ENCODE measurements around the gene TRIM26. TPM values are rescaled to one million over a fixed set of nuclear protein-coding genes. Genes with fewer than 3 reads are reported as not detected.

TRIM26 gene
- total RNA-seq, 4 donors from 2014 or later = 14.9 to 38.1 (median 30.0) TPM

DNA sequence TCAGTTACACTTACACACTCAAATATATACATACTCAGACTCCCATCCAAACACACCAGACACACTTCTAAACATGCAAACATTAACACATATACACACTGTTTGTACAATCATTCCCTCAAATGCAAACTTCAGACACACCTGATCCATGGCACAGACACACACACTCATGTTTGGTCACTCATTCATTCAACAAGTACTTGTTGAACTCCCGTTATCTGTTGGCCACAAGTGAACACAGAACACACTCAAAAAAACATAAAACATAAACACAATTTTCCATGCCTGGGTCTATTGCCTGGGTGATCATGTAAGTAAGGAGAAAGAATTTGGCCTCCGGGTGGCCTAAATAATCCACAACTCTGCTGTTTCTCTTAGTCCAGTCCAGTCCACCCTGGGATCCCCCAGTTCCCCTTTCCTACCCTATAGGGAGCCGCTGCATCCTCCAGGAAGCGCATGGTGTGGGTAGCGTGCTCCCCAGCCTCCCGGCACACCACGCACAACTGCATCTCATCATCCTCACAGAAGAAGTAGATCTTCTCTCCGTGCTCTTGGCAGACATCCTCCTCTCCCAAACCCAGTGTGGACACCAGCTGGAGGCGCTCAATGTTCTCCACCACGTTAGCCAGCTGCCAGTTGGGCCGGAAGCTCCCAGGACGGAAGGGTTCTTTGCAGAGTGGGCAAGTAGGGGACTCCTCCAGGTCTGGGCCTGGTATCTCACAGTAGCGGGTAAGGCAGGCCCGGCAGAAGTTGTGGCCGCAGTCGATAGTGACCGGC is 53.0 kb downstream of the TRIM26 start:
- no peaks in the 10 kb centered on the region for H3K9me3 ChIP-seq
- no peak overlapping the region for H3K4me3 ChIP-seq
- no peak overlapping the region for H3K27ac ChIP-seq
- no peak for TF ChIP-seq POLR2A (IDR thresholded peaks at IDR 0.05)
- TF ChIP-seq, protein P1, sequence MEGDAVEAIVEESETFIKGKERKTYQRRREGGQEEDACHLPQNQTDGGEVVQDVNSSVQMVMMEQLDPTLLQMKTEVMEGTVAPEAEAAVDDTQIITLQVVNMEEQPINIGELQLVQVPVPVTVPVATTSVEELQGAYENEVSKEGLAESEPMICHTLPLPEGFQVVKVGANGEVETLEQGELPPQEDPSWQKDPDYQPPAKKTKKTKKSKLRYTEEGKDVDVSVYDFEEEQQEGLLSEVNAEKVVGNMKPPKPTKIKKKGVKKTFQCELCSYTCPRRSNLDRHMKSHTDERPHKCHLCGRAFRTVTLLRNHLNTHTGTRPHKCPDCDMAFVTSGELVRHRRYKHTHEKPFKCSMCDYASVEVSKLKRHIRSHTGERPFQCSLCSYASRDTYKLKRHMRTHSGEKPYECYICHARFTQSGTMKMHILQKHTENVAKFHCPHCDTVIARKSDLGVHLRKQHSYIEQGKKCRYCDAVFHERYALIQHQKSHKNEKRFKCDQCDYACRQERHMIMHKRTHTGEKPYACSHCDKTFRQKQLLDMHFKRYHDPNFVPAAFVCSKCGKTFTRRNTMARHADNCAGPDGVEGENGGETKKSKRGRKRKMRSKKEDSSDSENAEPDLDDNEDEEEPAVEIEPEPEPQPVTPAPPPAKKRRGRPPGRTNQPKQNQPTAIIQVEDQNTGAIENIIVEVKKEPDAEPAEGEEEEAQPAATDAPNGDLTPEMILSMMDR (IDR thresholded peaks at IDR 0.05) = no peak
- H3K27me3 ChIP-seq = peaks cover 0 to 4% of the 10 kb centered on the region in 2 donors
- DNase-seq = no peak
- no peaks in the 10 kb centered on the region for H3K36me3 ChIP-seq
- intact Hi-C loops (cut with DNase I; ENCODE audit: low total_unique reads) = no loop called here
- H3K4me1 ChIP-seq = no peaks in the 10 kb centered on the region

DNA sequence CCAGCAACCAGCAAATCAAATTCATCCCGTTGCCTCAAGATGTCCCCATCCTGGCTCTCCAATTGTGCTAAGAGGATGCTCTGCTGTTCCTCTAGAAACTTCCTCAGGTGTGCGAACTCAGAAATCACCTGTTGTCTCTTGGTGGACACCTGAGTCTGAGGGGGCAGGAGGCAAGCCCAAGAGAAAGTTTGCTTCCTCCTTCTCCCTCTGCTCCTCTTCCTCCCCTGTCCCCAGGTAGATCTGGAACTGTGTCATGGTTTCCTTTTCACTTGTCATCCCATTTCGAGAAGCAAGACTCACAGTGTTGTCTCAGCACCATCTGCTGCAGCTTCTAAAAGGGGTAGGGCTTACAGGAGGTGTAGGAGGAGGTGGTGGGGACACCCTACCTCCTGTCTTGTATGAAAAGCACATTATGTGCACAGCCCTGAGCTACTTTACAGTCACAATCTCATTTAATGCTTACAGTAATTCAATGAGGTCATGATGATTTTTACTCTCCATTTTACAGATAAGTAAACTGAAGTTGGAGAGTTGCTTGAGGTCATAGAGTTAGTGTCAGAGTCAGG is 54.6 kb downstream of the TRIM26 start:
- no peak for DNase-seq
- intact Hi-C loops (cut with DNase I; ENCODE audit: low total_unique reads) = no loop called here

DNA sequence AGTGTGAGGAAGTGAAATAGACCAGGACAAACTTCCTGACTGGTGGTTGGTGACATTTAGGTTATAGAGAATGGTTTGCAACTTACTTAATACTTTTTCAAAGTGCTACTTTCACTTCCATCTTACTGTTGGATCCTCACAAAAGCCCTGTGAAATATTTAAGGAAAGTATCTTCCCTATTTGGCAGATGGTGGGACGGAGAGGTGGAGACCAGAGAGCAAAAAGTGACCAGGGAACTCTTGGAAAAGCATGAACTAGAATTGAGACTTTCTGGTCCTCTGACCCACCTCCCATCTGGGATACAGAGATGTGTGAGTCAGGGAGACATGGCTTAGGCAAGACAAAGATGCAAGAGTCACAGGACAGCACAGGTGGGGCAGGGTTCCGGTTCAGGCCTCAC is 55.2 kb downstream of the TRIM26 start:
- no peak overlapping the region for H3K4me3 ChIP-seq
- intact Hi-C loops (cut with DNase I; ENCODE audit: low total_unique reads) = no loop called here

More for the DNA sequence above, 54.6 kb downstream of the TRIM26 start:
- Histone ChIP-seq H3K27ac (no peak overlapping the region), H3K36me3 (no peaks in the 10 kb centered on the region), H3K4me1 (no peaks in the 10 kb centered on the region), H3K27me3 (peaks cover 0 to 4% of the 10 kb centered on the region in 2 donors), H3K9me3 (no peaks in the 10 kb centered on the region), H3K4me3 (no peak overlapping the region)
- TF ChIP-seq POLR2A (IDR thresholded peaks at IDR 0.05) = no peak
- TF ChIP-seq, protein P1 (IDR thresholded peaks at IDR 0.05) = no peak

DNA sequence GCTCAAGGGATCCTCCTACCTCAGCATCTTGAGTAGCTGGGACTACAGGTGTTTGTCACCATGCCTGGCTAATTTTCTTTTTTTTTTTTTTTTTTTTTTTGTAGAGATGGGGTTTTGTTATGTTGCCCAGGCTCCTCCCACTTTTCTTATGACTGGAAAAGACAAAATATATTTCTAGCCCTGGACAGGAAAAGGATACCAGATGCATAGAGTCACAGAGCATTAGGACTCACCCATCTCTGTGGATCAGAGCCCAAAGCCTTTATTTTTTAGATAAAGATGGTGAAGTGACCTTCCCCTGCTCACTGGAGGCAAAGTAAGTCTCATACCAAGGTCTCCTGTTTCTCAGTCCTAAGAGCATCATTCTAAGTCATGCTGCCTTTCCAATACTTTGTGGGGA is 55.6 kb downstream of the TRIM26 start:
- no peaks in the 10 kb centered on the region for H3K4me1 ChIP-seq
- no peaks in the 10 kb centered on the region for H3K9me3 ChIP-seq
- peaks cover 0 to 4% of the 10 kb centered on the region in 2 donors for H3K27me3 ChIP-seq
- intact Hi-C loops (cut with DNase I; ENCODE audit: low total_unique reads) = no loop called here
- H3K36me3 ChIP-seq = no peaks in the 10 kb centered on the region
- DNase-seq = no peak
- H3K4me3 ChIP-seq = no peak overlapping the region
- no peak for TF ChIP-seq POLR2A (IDR thresholded peaks at IDR 0.05)
- TF ChIP-seq, protein P1 (IDR thresholded peaks at IDR 0.05) = no peak
- H3K27ac ChIP-seq = no peak overlapping the region

More for the DNA sequence above, 55.2 kb downstream of the TRIM26 start:
- no peaks in the 10 kb centered on the region for H3K9me3 ChIP-seq
- H3K27me3 ChIP-seq = peaks cover 0 to 4% of the 10 kb centered on the region in 2 donors
- H3K4me1 ChIP-seq = no peaks in the 10 kb centered on the region
- no peaks in the 10 kb centered on the region for H3K36me3 ChIP-seq
- DNase-seq = no peak
- H3K27ac ChIP-seq = no peak overlapping the region
- no peak for TF ChIP-seq POLR2A (IDR thresholded peaks at IDR 0.05)
- TF ChIP-seq, protein P1 (IDR thresholded peaks at IDR 0.05) = no peak

DNA sequence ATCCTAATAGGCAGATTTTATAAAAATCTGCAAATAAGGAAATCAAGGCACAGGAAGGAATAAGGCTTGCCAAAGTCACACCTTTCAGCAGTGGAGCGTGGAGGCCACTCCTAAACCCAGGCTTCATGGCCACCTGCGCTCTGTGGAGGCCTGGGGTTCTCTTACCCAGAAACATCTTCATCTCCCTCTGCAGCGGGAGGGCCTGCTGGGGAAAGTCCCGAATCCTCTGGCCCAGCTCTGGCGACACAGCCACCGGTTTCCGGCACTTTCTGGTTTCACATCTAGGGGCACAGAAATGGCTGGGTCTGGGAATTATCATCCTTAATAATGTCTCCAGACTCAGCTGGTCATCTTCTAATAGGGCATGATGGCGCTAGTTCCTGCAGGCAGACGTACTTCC is 56.4 kb downstream of the TRIM26 start:
- no peak overlapping the region for H3K27ac ChIP-seq
- H3K27me3 ChIP-seq = peaks cover 0 to 4% of the 10 kb centered on the region in 2 donors
- H3K36me3 ChIP-seq = no peaks in the 10 kb centered on the region
- intact Hi-C loops (cut with DNase I; ENCODE audit: low total_unique reads) = no loop called here
- no peaks in the 10 kb centered on the region for H3K9me3 ChIP-seq
- DNase-seq = no peak
- H3K4me3 ChIP-seq = no peak overlapping the region
- TF ChIP-seq, protein P1 (IDR thresholded peaks at IDR 0.05) = no peak
- no peak for TF ChIP-seq POLR2A (IDR thresholded peaks at IDR 0.05)
- no peaks in the 10 kb centered on the region for H3K4me1 ChIP-seq
